T-helper 1 cell (primary cell): ENCODE data around the gene COL23A1.

Experiments
- DNase-seq, 5 donors: peaks; one replicate each; pipeline ENCODE4 v3.0.0-alpha.2; 2012 to 2020

COL23A1 gene

GRCh38 chr5:178588769-178589168 is 1.4 kb downstream of the COL23A1 start:
- DNase-seq: no peak

GRCh38 chr5:178587763-178588611 is 2.2 kb downstream of the COL23A1 start:
- no peak for DNase-seq

- DNase-seq: no peak
Measured at GRCh38 chr5:178586396-178586795, 3.8 kb downstream of the COL23A1 start.

- peak in 3 of 5 donors; percentile 27 to 66 (median 54) for DNase-seq
Measured at GRCh38 chr5:178585421-178585820, 4.8 kb downstream of the COL23A1 start.

- DNase-seq: no peak
Measured at GRCh38 chr5:178583279-178583678, 6.9 kb downstream of the COL23A1 start.

- DNase-seq: no peak
Measured at GRCh38 chr5:178582291-178582690, 7.9 kb downstream of the COL23A1 start.

GRCh38 chr5:178581621-178582020 is 8.6 kb downstream of the COL23A1 start:
- no peak for DNase-seq

GRCh38 chr5:178580271-178580955 is 9.8 kb downstream of the COL23A1 start:
- DNase-seq: no peak

GRCh38 chr5:178577944-178578343 is 12.2 kb downstream of the COL23A1 start:
- DNase-seq: no peak

- no peak for DNase-seq
Measured at GRCh38 chr5:178577376-178577839, 12.8 kb downstream of the COL23A1 start.

GRCh38 chr5:178576591-178577351 is 13.4 kb downstream of the COL23A1 start:
- DNase-seq: no peak

- no peak for DNase-seq
Measured at GRCh38 chr5:178573216-178573615, 17.0 kb downstream of the COL23A1 start.

GRCh38 chr5:178572617-178573016 is 17.6 kb downstream of the COL23A1 start:
- DNase-seq: no peak

- DNase-seq: no peak
Measured at GRCh38 chr5:178569485-178569884, 20.7 kb downstream of the COL23A1 start.

- no peak for DNase-seq
Measured at GRCh38 chr5:178564811-178565550, 25.2 kb downstream of the COL23A1 start.

- no peak for DNase-seq
Measured at GRCh38 chr5:178564397-178564796, 25.8 kb downstream of the COL23A1 start.

- no peak for DNase-seq
Measured at GRCh38 chr5:178563621-178564020, 26.6 kb downstream of the COL23A1 start.

GRCh38 chr5:178561746-178562264 is 28.4 kb downstream of the COL23A1 start:
- no peak for DNase-seq

- no peak for DNase-seq
Measured at GRCh38 chr5:178560911-178561310, 29.3 kb downstream of the COL23A1 start.

- no peak for DNase-seq
Measured at GRCh38 chr5:178557416-178557815, 32.8 kb downstream of the COL23A1 start.

GRCh38 chr5:178555771-178556211 is 34.4 kb downstream of the COL23A1 start:
- no peak for DNase-seq

GRCh38 chr5:178555005-178555404 is 35.2 kb downstream of the COL23A1 start:
- DNase-seq: no peak
